ENCODE measurements around the gene FZD7. TPM values are rescaled to one million over a fixed set of nuclear protein-coding genes. Genes with fewer than 3 reads are reported as not detected.

FZD7 gene
- total and polyA plus RNA-seq, 2 experiments from 2014 or later, result 15.4 to 31.2 TPM

- H3K4me3 ChIP-seq, result no peak overlapping the region
- H3K4me2 ChIP-seq, result no peak overlapping the region
These were observed 9.8 kb upstream of the FZD7 start for GRCh38 chr2:202023904-202024266.

GRCh38 chr2:202024871-202025270 lies 8.8 kb upstream of the FZD7 start:
- no peak for DNase-seq (ENCODE audit: low spot score)
- Histone ChIP-seq H3K4me3 (no peak overlapping the region), H3K4me1 (ENCODE audit: insufficient read depth) (peaks cover 8% of the 10 kb centered on the region), H3K9me3 (ENCODE audit: low read depth) (no peaks in the 10 kb centered on the region), H2AFZ (no peak overlapping the region), H3K27me3 (no peaks in the 10 kb centered on the region), H3K9me2 (replicated peaks; ENCODE audit: insufficient read depth) (no peaks in the 10 kb centered on the region), H3K4me2 (no peak overlapping the region), H3K36me3 (replicated peaks; ENCODE audit: insufficient read depth, low read depth) (no peaks in the 10 kb centered on the region), H3K27ac (no peak overlapping the region), H4K20me1 (ENCODE audit: insufficient read depth, poor library complexity, severe bottlenecking) (no peaks in the 10 kb centered on the region), H3K79me2 (no peaks in the 10 kb centered on the region)
- TF ChIP-seq EZH2 (IDR thresholded peaks at IDR 0.05; ENCODE audit: borderline replicate concordance), result no peak
- TF ChIP-seq CTCF (IDR thresholded peaks at IDR 0.05; ENCODE audit: poor library complexity), result no peak
- TF ChIP-seq EZH2phosphoT487 (IDR thresholded peaks at IDR 0.05; ENCODE audit: low read depth, severe bottlenecking, unreplicated experiment), result no peak
- WGBS (ENCODE audit: low lambda C conversion rate, missing lambda C conversion rate), result 88% methylated on average over 9 of the region's 9 CpGs

More at GRCh38 chr2:202023904-202024266, 9.8 kb upstream of the FZD7 start:
- no peak for DNase-seq (ENCODE audit: low spot score)
- WGBS (ENCODE audit: low lambda C conversion rate, missing lambda C conversion rate), result 72% methylated on average over 8 of the region's 8 CpGs
- H3K36me3 ChIP-seq (replicated peaks; ENCODE audit: insufficient read depth, low read depth), result no peaks in the 10 kb centered on the region
- no peaks in the 10 kb centered on the region for H3K9me2 ChIP-seq (replicated peaks; ENCODE audit: insufficient read depth)
- H3K27ac ChIP-seq, result no peak overlapping the region
- no peaks in the 10 kb centered on the region for H3K79me2 ChIP-seq
- no peaks in the 10 kb centered on the region for H3K27me3 ChIP-seq
- no peaks in the 10 kb centered on the region for H3K9me3 ChIP-seq (ENCODE audit: low read depth)
- H2AFZ ChIP-seq, result no peak overlapping the region
- TF ChIP-seq CTCF (IDR thresholded peaks at IDR 0.05; ENCODE audit: poor library complexity) (no peak), EZH2phosphoT487 (IDR thresholded peaks at IDR 0.05; ENCODE audit: low read depth, severe bottlenecking, unreplicated experiment) (no peak), EZH2 (IDR thresholded peaks at IDR 0.05; ENCODE audit: borderline replicate concordance) (no peak)
- peaks cover 11% of the 10 kb centered on the region for H3K4me1 ChIP-seq (ENCODE audit: insufficient read depth)
- no peaks in the 10 kb centered on the region for H4K20me1 ChIP-seq (ENCODE audit: insufficient read depth, poor library complexity, severe bottlenecking)

GRCh38 chr2:202025816-202026215 lies 7.8 kb upstream of the FZD7 start:
- H3K79me2 ChIP-seq, result no peaks in the 10 kb centered on the region
- no peak overlapping the region for H2AFZ ChIP-seq
- no peak overlapping the region for H3K4me3 ChIP-seq
- no peak overlapping the region for H3K4me2 ChIP-seq
- no peaks in the 10 kb centered on the region for H4K20me1 ChIP-seq (ENCODE audit: insufficient read depth, poor library complexity, severe bottlenecking)
- no peak overlapping the region for H3K27ac ChIP-seq
- no peaks in the 10 kb centered on the region for H3K27me3 ChIP-seq
- TF ChIP-seq EZH2phosphoT487 (IDR thresholded peaks at IDR 0.05; ENCODE audit: low read depth, severe bottlenecking, unreplicated experiment) (no peak), CTCF (IDR thresholded peaks at IDR 0.05; ENCODE audit: poor library complexity) (no peak), EZH2 (IDR thresholded peaks at IDR 0.05; ENCODE audit: borderline replicate concordance) (no peak)
- no peaks in the 10 kb centered on the region for H3K9me3 ChIP-seq (ENCODE audit: low read depth)
- H3K4me1 ChIP-seq (ENCODE audit: insufficient read depth), result peaks cover 3% of the 10 kb centered on the region
- H3K9me2 ChIP-seq (replicated peaks; ENCODE audit: insufficient read depth), result no peaks in the 10 kb centered on the region
- WGBS (ENCODE audit: low lambda C conversion rate, missing lambda C conversion rate), result 84% methylated on average over 5 of the region's 5 CpGs
- no peak for DNase-seq (ENCODE audit: low spot score)
- no peaks in the 10 kb centered on the region for H3K36me3 ChIP-seq (replicated peaks; ENCODE audit: insufficient read depth, low read depth)

GRCh38 chr2:202026507-202026906 lies 7.1 kb upstream of the FZD7 start:
- Histone ChIP-seq H3K9me3 (ENCODE audit: low read depth) (no peaks in the 10 kb centered on the region), H3K4me3 (no peak overlapping the region), H3K79me2 (no peaks in the 10 kb centered on the region), H3K27me3 (no peaks in the 10 kb centered on the region), H3K9me2 (replicated peaks; ENCODE audit: insufficient read depth) (no peaks in the 10 kb centered on the region), H3K4me1 (ENCODE audit: insufficient read depth) (peaks cover 3% of the 10 kb centered on the region), H4K20me1 (ENCODE audit: insufficient read depth, poor library complexity, severe bottlenecking) (no peaks in the 10 kb centered on the region), H3K4me2 (no peak overlapping the region), H3K36me3 (replicated peaks; ENCODE audit: insufficient read depth, low read depth) (no peaks in the 10 kb centered on the region), H2AFZ (no peak overlapping the region), H3K27ac (no peak overlapping the region)
- DNase-seq (ENCODE audit: low spot score), result no peak
- 87% methylated on average over 5 of the region's 5 CpGs for WGBS (ENCODE audit: low lambda C conversion rate, missing lambda C conversion rate)
- no peak for TF ChIP-seq EZH2 (IDR thresholded peaks at IDR 0.05; ENCODE audit: borderline replicate concordance)
- TF ChIP-seq EZH2phosphoT487 (IDR thresholded peaks at IDR 0.05; ENCODE audit: low read depth, severe bottlenecking, unreplicated experiment), result no peak
- no peak for TF ChIP-seq CTCF (IDR thresholded peaks at IDR 0.05; ENCODE audit: poor library complexity)
